ENCODE data around the gene TTC8.
"Not testable (repeated sequence)": the region's sequence is repeated elsewhere in the genome, so short reads cannot be mapped to it uniquely, and the experiment has no call there.

The TTC8 gene

GRCh38 chr14:88825503-88825902 lies 1.1 kb downstream of the TTC8 start:
- DNase-seq, result no peak

GRCh38 chr14:88829188-88829587 lies 4.7 kb downstream of the TTC8 start:
- no peak for DNase-seq

GRCh38 chr14:88829685-88830302 lies 5.3 kb downstream of the TTC8 start:
- no peak for DNase-seq

GRCh38 chr14:88831284-88831683 lies 6.8 kb downstream of the TTC8 start:
- no peak for DNase-seq

GRCh38 chr14:88834883-88835431 lies 10.5 kb downstream of the TTC8 start:
- no peak for DNase-seq

- DNase-seq, result no peak
Observed at GRCh38 chr14:88835661-88836060, 11.2 kb downstream of the TTC8 start.

- no peak for DNase-seq
Observed at GRCh38 chr14:88837495-88837894, 13.0 kb downstream of the TTC8 start.

GRCh38 chr14:88838015-88838414 lies 13.6 kb downstream of the TTC8 start:
- no peak for DNase-seq

- DNase-seq, result no peak
Observed at GRCh38 chr14:88840926-88841325, 16.5 kb downstream of the TTC8 start.

GRCh38 chr14:88841741-88842140 lies 17.3 kb downstream of the TTC8 start:
- DNase-seq, result no peak

- DNase-seq, result no peak
Observed at GRCh38 chr14:88842414-88842813, 18.0 kb downstream of the TTC8 start.

GRCh38 chr14:88844980-88845491 lies 20.6 kb downstream of the TTC8 start:
- no peak for DNase-seq

GRCh38 chr14:88848571-88848970 lies 24.1 kb downstream of the TTC8 start:
- no peak for DNase-seq

- no peak for DNase-seq
Observed at GRCh38 chr14:88849716-88850115, 25.3 kb downstream of the TTC8 start.

GRCh38 chr14:88851587-88851986 lies 27.1 kb downstream of the TTC8 start:
- DNase-seq, result no peak

GRCh38 chr14:88852632-88853031 lies 28.2 kb downstream of the TTC8 start:
- DNase-seq, result no peak

GRCh38 chr14:88853129-88853528 lies 28.7 kb downstream of the TTC8 start:
- DNase-seq, result no peak

GRCh38 chr14:88856786-88857366 lies 32.4 kb downstream of the TTC8 start:
- no peak for DNase-seq

- not testable (repeated sequence) for DNase-seq
Observed at GRCh38 chr14:88857861-88858260, 33.4 kb downstream of the TTC8 start.

- DNase-seq, result not testable (repeated sequence)
Observed at GRCh38 chr14:88859118-88859517, 34.7 kb downstream of the TTC8 start.

- no peak for DNase-seq
Observed at GRCh38 chr14:88863167-88863566, 38.7 kb downstream of the TTC8 start.

GRCh38 chr14:88864198-88864597 lies 39.7 kb downstream of the TTC8 start:
- DNase-seq, result no peak

GRCh38 chr14:88866305-88866704 lies 41.9 kb downstream of the TTC8 start:
- no peak for DNase-seq

GRCh38 chr14:88868558-88869159 lies 44.2 kb downstream of the TTC8 start:
- DNase-seq, result no peak
